HepG2 (cell line): ENCODE measurements around the gene KLF15.

ENCODE experiments used
- ATF2 ChIP-seq: sonication (generic); formaldehyde crosslinking; IDR thresholded peaks from 2 replicates; pipeline ENCODE4 v1.4.0; 2020; ENCODE audit warnings: missing genetic modification reagents
- EP300 ChIP-seq, 3 experiments: sonication (generic) in 1 of 3; formaldehyde crosslinking in 1 of 3; IDR thresholded peaks; 2 replicates each; pipeline versions ENCODE4 v1.5.1 to v1.6.1; 2011 to 2020; ENCODE audit warnings: low read depth in 2 of 3, low read length in 2 of 3, borderline replicate concordance in 1 of 3, improper control_type of control experiment in 1 of 3, mild to moderate bottlenecking in 1 of 3, missing genetic modification reagents in 1 of 3, moderate library complexity in 1 of 3
- IKZF1 ChIP-seq: fragments of 450-650 bp; IDR thresholded peaks from 2 replicates; pipeline ENCODE4 v1.7.1; 2016
- KLF13 ChIP-seq: sonication (generic); formaldehyde crosslinking; IDR thresholded peaks from 2 replicates; pipeline ENCODE4 v1.4.0; 2020; ENCODE audit warnings: mild to moderate bottlenecking, missing genetic modification reagents
- TCF12 ChIP-seq, 2 experiments: fragments of 450-650 bp in 1 of 2; sonication (generic) in 1 of 2; formaldehyde crosslinking in 1 of 2; IDR thresholded peaks; 2 replicates each; pipeline versions ENCODE4 v1.6.1 to v1.8.0; 2017 to 2022; ENCODE audit warnings: antibody characterized with exemption in 1 of 2, mild to moderate bottlenecking in 1 of 2, missing genetic modification reagents in 1 of 2, moderate library complexity in 1 of 2
- TF ChIP-seq, protein P1 (sequence below): IDR thresholded peaks from 2 replicates; pipeline ENCODE4 v1.6.1; 2012; ENCODE audit warnings: inconsistent platforms
- TF ChIP-seq, protein P2 (sequence below): sonication (generic); formaldehyde crosslinking; IDR thresholded peaks from 2 replicates; pipeline ENCODE4 v1.4.0; 2020; ENCODE audit warnings: mild to moderate bottlenecking, missing genetic modification reagents
- TF ChIP-seq, protein P3 (sequence below): sonication (generic); formaldehyde crosslinking; IDR thresholded peaks from 2 replicates; pipeline ENCODE4 v1.5.0; 2020; ENCODE audit warnings: mild to moderate bottlenecking, missing genetic modification reagents, moderate library complexity

GRCh38 chr3:126314305-126314789 is 42.9 kb downstream of the KLF15 start:
- TF ChIP-seq, protein P1, sequence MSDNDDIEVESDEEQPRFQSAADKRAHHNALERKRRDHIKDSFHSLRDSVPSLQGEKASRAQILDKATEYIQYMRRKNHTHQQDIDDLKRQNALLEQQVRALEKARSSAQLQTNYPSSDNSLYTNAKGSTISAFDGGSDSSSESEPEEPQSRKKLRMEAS, result no peak
- TF ChIP-seq KLF13 (CRISPR knock-in tag) (no peak), IKZF1 (no peak), TCF12 (IDR thresholded peaks at IDR 0.05) (no peak), TCF12 (CRISPR knock-in tag; IDR thresholded peaks at IDR 0.05) (no peak), EP300 (IDR thresholded peaks at IDR 0.05; ENCODE audit: low read depth in 2 of 2, low read length in 2 of 2) (no peak), EP300 (CRISPR knock-in tag; IDR thresholded peaks at IDR 0.05; ENCODE audit: borderline replicate concordance) (no peak), ATF2 (no peak)
- TF ChIP-seq, protein P2, sequence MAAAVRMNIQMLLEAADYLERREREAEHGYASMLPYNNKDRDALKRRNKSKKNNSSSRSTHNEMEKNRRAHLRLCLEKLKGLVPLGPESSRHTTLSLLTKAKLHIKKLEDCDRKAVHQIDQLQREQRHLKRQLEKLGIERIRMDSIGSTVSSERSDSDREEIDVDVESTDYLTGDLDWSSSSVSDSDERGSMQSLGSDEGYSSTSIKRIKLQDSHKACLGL (CRISPR knock-in tag), result no peak
- TF ChIP-seq, protein P3, sequence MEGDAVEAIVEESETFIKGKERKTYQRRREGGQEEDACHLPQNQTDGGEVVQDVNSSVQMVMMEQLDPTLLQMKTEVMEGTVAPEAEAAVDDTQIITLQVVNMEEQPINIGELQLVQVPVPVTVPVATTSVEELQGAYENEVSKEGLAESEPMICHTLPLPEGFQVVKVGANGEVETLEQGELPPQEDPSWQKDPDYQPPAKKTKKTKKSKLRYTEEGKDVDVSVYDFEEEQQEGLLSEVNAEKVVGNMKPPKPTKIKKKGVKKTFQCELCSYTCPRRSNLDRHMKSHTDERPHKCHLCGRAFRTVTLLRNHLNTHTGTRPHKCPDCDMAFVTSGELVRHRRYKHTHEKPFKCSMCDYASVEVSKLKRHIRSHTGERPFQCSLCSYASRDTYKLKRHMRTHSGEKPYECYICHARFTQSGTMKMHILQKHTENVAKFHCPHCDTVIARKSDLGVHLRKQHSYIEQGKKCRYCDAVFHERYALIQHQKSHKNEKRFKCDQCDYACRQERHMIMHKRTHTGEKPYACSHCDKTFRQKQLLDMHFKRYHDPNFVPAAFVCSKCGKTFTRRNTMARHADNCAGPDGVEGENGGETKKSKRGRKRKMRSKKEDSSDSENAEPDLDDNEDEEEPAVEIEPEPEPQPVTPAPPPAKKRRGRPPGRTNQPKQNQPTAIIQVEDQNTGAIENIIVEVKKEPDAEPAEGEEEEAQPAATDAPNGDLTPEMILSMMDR (CRISPR knock-in tag), result no peak
